Measurements from ENCODE around the gene WDR87. TPM values are rescaled to one million over a fixed set of nuclear protein-coding genes. Genes with fewer than 3 reads are reported as not detected.

WDR87 gene
- total and polyA plus RNA-seq, 5 donors from 2014 or later = not detected

DNA sequence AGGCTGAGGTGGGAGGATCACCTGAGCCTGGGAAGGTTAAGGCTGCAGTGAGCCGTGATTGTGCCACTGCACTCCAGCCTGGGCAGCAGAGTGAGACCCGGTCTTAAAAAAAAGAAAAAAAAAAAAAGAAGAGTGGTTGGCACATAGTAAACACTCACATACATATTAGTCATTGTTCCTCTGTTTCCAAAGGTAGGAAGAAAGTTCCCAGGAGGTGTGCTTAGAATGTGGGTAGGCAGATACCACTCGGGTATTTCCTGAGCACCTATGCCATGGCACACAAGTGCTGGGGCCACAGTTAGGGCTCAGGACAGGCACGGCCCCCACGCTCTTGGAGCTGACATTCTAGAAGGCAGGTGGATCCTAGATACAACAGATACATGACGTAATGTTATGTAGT is 42.0 kb upstream of the WDR87 start:
- ATAC-seq (ENCODE audit: low read depth in 2 of 2) (no peak), DNase-seq (no peak)
- Mint-ChIP-seq H3K27me3 (peaks cover 4% of the 10 kb centered on the region), H3K4me3 (no peak overlapping the region), H3K9me3 (no peaks in the 10 kb centered on the region), H3K27ac (peak overlapping the region in 1 of 3 donors; percentile 89), H3K4me1 (peaks cover 0 to 9% (median 0%) of the 10 kb centered on the region in 4 donors), H3K36me3 (peaks cover 14% of the 10 kb centered on the region)
- Histone ChIP-seq H3K36me3 (ENCODE audit: control insufficient read depth, insufficient read depth, low read length) (no peaks in the 10 kb centered on the region), H3K4me3 (ENCODE audit: low read depth, low read length) (no peak overlapping the region), H3K27ac (ENCODE audit: insufficient read depth, low read length, poor library complexity, severe bottlenecking) (no peak overlapping the region), H3K9me3 (ENCODE audit: control insufficient read depth in 2 of 2, low read length in 2 of 2) (no peaks in the 10 kb centered on the region), H3K4me1 (ENCODE audit: control insufficient read depth, insufficient read depth, low read length, poor library complexity, severe bottlenecking) (no peaks in the 10 kb centered on the region), H3K27me3 (ENCODE audit: control insufficient read depth, insufficient read depth, low read length) (no peaks in the 10 kb centered on the region)

DNA sequence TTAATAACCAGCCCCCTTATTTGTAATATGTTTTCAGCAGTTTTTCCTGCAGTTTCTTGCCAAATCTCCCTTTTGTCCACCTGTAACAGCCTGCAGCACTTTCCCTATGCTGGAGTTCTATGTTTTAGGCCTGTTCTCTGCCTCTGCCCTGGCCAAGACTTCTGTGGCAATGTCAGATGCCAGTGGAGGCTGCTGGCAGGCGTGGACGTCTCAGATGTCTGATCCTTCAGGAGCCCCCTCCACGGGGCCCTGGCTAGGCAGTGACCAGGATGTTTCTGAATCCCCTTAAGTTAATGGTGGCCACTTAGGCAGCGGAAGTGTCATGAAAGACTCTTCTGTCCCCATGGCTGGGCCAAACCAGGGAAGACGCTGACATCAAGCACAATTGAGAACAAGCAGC is 41.4 kb upstream of the WDR87 start:
- Mint-ChIP-seq H3K9me3 (no peaks in the 10 kb centered on the region), H3K4me1 (peaks cover 0 to 9% (median 0%) of the 10 kb centered on the region in 4 donors), H3K36me3 (peaks cover 19% of the 10 kb centered on the region), H3K27me3 (peaks cover 4% of the 10 kb centered on the region), H3K27ac (no peak overlapping the region), H3K4me3 (no peak overlapping the region)
- DNase-seq (no peak), ATAC-seq (ENCODE audit: low read depth in 2 of 2) (no peak)
- no peaks in the 10 kb centered on the region for H3K36me3 ChIP-seq (ENCODE audit: control insufficient read depth, insufficient read depth, low read length)
- no peaks in the 10 kb centered on the region for H3K27me3 ChIP-seq (ENCODE audit: control insufficient read depth, insufficient read depth, low read length)
- H3K27ac ChIP-seq (ENCODE audit: insufficient read depth, low read length, poor library complexity, severe bottlenecking) = no peak overlapping the region
- H3K4me3 ChIP-seq (ENCODE audit: low read depth, low read length) = no peak overlapping the region
- no peaks in the 10 kb centered on the region for H3K9me3 ChIP-seq (ENCODE audit: control insufficient read depth in 2 of 2, low read length in 2 of 2)
- H3K4me1 ChIP-seq (ENCODE audit: control insufficient read depth, insufficient read depth, low read length, poor library complexity, severe bottlenecking) = no peaks in the 10 kb centered on the region

DNA sequence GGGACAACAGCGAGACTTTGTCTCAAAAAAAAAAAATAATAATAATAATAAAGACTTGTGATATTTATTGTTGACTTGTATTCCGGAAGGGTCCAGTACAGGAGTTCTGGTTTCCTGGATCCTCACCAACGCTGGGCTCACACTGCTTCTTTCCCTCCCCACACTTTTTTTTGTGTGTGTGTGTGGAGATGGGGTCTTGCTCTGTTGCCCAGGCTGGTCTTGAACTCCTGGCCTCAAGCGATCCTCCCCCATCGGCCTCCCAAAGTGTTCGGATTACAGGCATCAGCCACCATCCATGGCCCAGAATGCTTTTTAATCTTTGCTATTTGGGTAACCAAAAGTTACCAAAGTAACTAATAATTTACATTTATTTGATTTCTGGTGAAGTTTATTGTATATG is 39.7 kb upstream of the WDR87 start:
- ATAC-seq (ENCODE audit: low read depth in 2 of 2) (no peak), DNase-seq (no peak)
- H3K36me3 Mint-ChIP-seq = peaks cover 17% of the 10 kb centered on the region
- H3K9me3 Mint-ChIP-seq = no peaks in the 10 kb centered on the region
- H3K27ac Mint-ChIP-seq = no peak overlapping the region
- Histone ChIP-seq H3K27me3 (ENCODE audit: control insufficient read depth, insufficient read depth, low read length) (no peaks in the 10 kb centered on the region), H3K36me3 (ENCODE audit: control insufficient read depth, insufficient read depth, low read length) (no peaks in the 10 kb centered on the region), H3K9me3 (ENCODE audit: control insufficient read depth in 2 of 2, low read length in 2 of 2) (no peaks in the 10 kb centered on the region), H3K4me1 (ENCODE audit: control insufficient read depth, insufficient read depth, low read length, poor library complexity, severe bottlenecking) (no peaks in the 10 kb centered on the region), H3K4me3 (ENCODE audit: low read depth, low read length) (no peak overlapping the region), H3K27ac (ENCODE audit: insufficient read depth, low read length, poor library complexity, severe bottlenecking) (no peak overlapping the region)
- H3K4me1 Mint-ChIP-seq = peaks cover 0 to 13% (median 0%) of the 10 kb centered on the region in 4 donors
- peaks cover 4% of the 10 kb centered on the region for H3K27me3 Mint-ChIP-seq
- H3K4me3 Mint-ChIP-seq = no peak overlapping the region

DNA sequence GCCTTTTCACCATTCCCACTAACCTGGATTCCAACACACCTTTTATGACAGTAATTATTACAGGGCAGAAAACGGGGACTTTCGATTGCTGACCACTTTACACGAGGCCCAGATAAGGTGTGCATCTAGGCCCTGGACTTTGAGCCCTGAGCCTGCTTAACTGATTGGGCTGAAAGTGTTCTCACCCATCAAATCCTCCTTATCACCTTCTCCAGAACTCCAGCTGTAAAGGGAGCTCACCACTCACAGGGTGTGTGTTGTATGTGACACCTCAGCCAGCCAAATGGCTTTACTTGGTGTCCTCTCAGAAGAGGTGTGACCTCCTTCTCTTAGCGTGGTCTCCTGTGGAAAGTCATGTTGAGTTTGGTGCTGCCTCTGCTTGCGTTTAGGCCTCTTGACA is 37.1 kb upstream of the WDR87 start:
- H3K27ac Mint-ChIP-seq = no peak overlapping the region
- H3K4me3 ChIP-seq (ENCODE audit: low read depth, low read length) = no peak overlapping the region
- no peaks in the 10 kb centered on the region for H3K4me1 ChIP-seq (ENCODE audit: control insufficient read depth, insufficient read depth, low read length, poor library complexity, severe bottlenecking)
- no peaks in the 10 kb centered on the region for H3K27me3 ChIP-seq (ENCODE audit: control insufficient read depth, insufficient read depth, low read length)
- DNase-seq (no peak), ATAC-seq (ENCODE audit: low read depth in 2 of 2) (no peak)
- H3K4me3 Mint-ChIP-seq = no peak overlapping the region
- no peak overlapping the region for H3K27ac ChIP-seq (ENCODE audit: insufficient read depth, low read length, poor library complexity, severe bottlenecking)
- no peaks in the 10 kb centered on the region for H3K9me3 ChIP-seq (ENCODE audit: control insufficient read depth in 2 of 2, low read length in 2 of 2)
- no peaks in the 10 kb centered on the region for H3K36me3 ChIP-seq (ENCODE audit: control insufficient read depth, insufficient read depth, low read length)
- no peaks in the 10 kb centered on the region for H3K9me3 Mint-ChIP-seq
- peaks cover 19% of the 10 kb centered on the region for H3K36me3 Mint-ChIP-seq
- H3K27me3 Mint-ChIP-seq = peaks cover 2% of the 10 kb centered on the region
- H3K4me1 Mint-ChIP-seq = peaks cover 0 to 12% (median 0%) of the 10 kb centered on the region in 4 donors

DNA sequence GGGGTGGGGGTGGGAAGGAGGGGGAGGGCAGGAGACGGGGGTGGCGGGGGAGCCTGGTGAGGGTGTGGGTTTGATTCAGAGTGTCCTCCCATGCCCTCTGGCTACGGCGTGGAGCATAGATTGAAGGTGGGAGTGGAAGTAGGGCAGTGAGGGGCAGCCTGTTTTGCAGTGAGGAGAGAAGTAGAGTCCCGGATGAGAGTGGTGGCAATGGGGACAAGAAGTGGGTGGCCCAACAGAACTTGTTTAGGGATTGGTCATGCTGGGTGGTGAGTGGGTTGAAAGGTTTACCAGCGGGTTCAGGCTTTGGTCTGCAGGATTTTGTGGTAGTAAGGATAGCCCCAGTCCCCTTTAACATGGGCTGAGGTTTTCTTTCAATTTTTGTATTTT is 36.1 kb upstream of the WDR87 start:
- H3K27ac ChIP-seq (ENCODE audit: insufficient read depth, low read length, poor library complexity, severe bottlenecking) = no peak overlapping the region
- H3K27ac Mint-ChIP-seq = no peak overlapping the region

DNA sequence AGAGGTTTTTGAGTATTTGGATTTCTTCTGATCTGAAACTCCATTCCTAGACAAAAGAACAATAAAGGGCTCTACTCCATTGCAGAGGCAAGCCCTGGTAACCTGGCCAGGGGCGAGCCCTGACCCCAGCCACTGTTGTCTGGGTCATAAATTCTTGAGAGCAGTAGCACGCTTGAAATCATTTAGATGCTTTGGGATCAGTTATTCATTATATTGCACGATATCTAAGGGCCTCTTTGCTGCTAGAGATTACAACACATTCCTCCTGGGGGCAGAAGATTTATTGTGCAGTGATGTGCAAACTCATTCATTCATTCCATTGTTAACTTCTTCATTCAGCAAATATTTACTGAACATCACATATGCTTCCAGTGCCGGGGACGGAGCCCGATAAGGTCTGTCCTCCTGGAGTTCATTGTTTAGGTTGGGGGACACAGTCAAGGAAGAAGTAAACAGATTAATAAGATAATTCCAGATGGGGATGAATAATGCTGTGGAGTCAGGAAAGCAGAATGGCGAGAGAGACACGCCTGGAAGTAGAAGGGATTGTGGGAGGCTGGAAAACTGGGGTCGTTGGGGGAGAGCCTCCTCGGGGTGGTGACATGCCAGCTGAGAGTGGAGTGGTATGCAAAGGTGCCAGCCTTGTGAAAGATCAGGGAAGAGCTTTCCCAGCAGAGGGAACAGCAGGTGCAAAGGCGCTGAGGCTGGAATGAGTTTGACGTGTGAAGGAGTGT is 35.6 kb upstream of the WDR87 start:
- DNase-seq (no peak), ATAC-seq (ENCODE audit: low read depth in 2 of 2) (no peak)
- no peaks in the 10 kb centered on the region for H3K4me1 ChIP-seq (ENCODE audit: control insufficient read depth, insufficient read depth, low read length, poor library complexity, severe bottlenecking)
- peaks cover 0 to under 1% (median 0%) of the 10 kb centered on the region in 7 donors for H3K9me3 Mint-ChIP-seq
- H3K36me3 ChIP-seq (ENCODE audit: control insufficient read depth, insufficient read depth, low read length) = no peaks in the 10 kb centered on the region
- H3K27ac ChIP-seq (ENCODE audit: insufficient read depth, low read length, poor library complexity, severe bottlenecking) = no peak overlapping the region
- H3K27me3 Mint-ChIP-seq = no peaks in the 10 kb centered on the region
- H3K4me1 Mint-ChIP-seq = peaks cover 0 to 13% (median 4%) of the 10 kb centered on the region in 4 donors
- H3K9me3 ChIP-seq (ENCODE audit: control insufficient read depth in 2 of 2, low read length in 2 of 2) = no peaks in the 10 kb centered on the region
- no peak overlapping the region for H3K4me3 ChIP-seq (ENCODE audit: low read depth, low read length)
- H3K27me3 ChIP-seq (ENCODE audit: control insufficient read depth, insufficient read depth, low read length) = no peaks in the 10 kb centered on the region
- H3K36me3 Mint-ChIP-seq = peaks cover 19% of the 10 kb centered on the region
- peak overlapping the region in 1 of 3 donors; percentile 38 for H3K27ac Mint-ChIP-seq
- H3K4me3 Mint-ChIP-seq = no peak overlapping the region

More for the DNA sequence above, 36.1 kb upstream of the WDR87 start:
- Histone ChIP-seq H3K36me3 (ENCODE audit: control insufficient read depth, insufficient read depth, low read length) (no peaks in the 10 kb centered on the region), H3K4me1 (ENCODE audit: control insufficient read depth, insufficient read depth, low read length, poor library complexity, severe bottlenecking) (no peaks in the 10 kb centered on the region), H3K27me3 (ENCODE audit: control insufficient read depth, insufficient read depth, low read length) (no peaks in the 10 kb centered on the region), H3K9me3 (ENCODE audit: control insufficient read depth in 2 of 2, low read length in 2 of 2) (no peaks in the 10 kb centered on the region), H3K4me3 (ENCODE audit: low read depth, low read length) (no peak overlapping the region)
- Mint-ChIP-seq H3K4me3 (no peak overlapping the region), H3K36me3 (peaks cover 19% of the 10 kb centered on the region), H3K9me3 (no peaks in the 10 kb centered on the region), H3K27me3 (no peaks in the 10 kb centered on the region), H3K4me1 (peaks cover 0 to 13% (median 4%) of the 10 kb centered on the region in 4 donors)
- no peak for DNase-seq
- ATAC-seq (ENCODE audit: low read depth in 2 of 2) = no peak

DNA sequence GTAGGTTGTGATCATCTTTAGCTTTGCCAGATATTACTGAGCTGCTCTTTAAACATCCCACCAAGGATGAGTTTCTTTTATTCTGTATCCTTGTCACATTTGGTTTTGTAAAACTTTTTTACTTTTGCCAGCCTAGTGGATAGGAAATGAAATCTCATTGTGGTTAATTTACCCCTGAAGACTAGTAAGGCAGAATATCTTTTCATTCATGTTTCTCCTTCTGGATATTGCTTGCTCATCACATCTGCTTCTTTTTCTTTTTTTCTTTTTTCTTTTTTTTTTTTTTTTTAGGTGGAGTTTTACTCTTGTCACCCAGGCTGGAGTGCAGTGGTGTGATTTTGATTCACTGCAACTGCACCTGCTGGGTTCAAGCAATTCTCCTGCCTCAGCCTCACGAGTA is 32.0 kb upstream of the WDR87 start:
- Mint-ChIP-seq H3K4me3 (no peak overlapping the region), H3K27me3 (no peaks in the 10 kb centered on the region)

DNA sequence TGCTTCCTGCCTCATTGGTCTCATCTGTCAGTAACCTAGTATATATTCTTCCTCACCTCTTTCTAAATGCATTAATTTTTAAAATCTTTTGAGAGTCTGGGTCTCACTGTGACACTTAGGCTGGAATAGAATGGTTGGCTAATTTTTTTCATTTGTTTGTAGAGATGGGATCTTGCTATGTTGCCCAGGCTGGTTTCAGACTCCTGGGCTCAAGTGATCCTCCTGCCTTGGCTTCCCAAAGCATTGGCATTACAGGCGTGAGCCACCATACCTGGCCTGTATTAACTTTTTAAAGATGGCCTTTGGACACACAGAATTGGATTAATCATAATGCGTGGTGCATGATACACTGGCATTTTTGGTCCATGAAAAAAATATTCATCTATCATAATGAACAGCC is 30.5 kb upstream of the WDR87 start:
- ATAC-seq (ENCODE audit: low read depth in 2 of 2) = no peak
- no peaks in the 10 kb centered on the region for H3K4me1 ChIP-seq (ENCODE audit: control insufficient read depth, insufficient read depth, low read length, poor library complexity, severe bottlenecking)
- peaks cover 6% of the 10 kb centered on the region for H3K36me3 ChIP-seq (ENCODE audit: control insufficient read depth, insufficient read depth, low read length)
- no peaks in the 10 kb centered on the region for H3K27me3 ChIP-seq (ENCODE audit: control insufficient read depth, insufficient read depth, low read length)
- peaks cover 4 to 13% (median 7%) of the 10 kb centered on the region in 4 donors for H3K4me1 Mint-ChIP-seq
- peaks cover 38% of the 10 kb centered on the region for H3K36me3 Mint-ChIP-seq
- H3K9me3 Mint-ChIP-seq = peaks cover 0 to 3% (median 0%) of the 10 kb centered on the region in 7 donors
- no peaks in the 10 kb centered on the region for H3K27me3 Mint-ChIP-seq
- DNase-seq = no peak
- peaks cover 8% of the 10 kb centered on the region in 2 experiments for H3K9me3 ChIP-seq (ENCODE audit: control insufficient read depth in 2 of 2, low read length in 2 of 2)
- H3K27ac Mint-ChIP-seq = no peak overlapping the region
- no peak overlapping the region for H3K4me3 Mint-ChIP-seq
- no peak overlapping the region for H3K27ac ChIP-seq (ENCODE audit: insufficient read depth, low read length, poor library complexity, severe bottlenecking)
- no peak overlapping the region for H3K4me3 ChIP-seq (ENCODE audit: low read depth, low read length)

More for the DNA sequence above, 32.0 kb upstream of the WDR87 start:
- H3K36me3 Mint-ChIP-seq = peaks cover 37% of the 10 kb centered on the region
- H3K9me3 Mint-ChIP-seq = peaks cover 0 to 3% (median 0%) of the 10 kb centered on the region in 7 donors
- DNase-seq = no peak
- H3K27ac ChIP-seq (ENCODE audit: insufficient read depth, low read length, poor library complexity, severe bottlenecking) = no peak overlapping the region
- no peaks in the 10 kb centered on the region for H3K4me1 ChIP-seq (ENCODE audit: control insufficient read depth, insufficient read depth, low read length, poor library complexity, severe bottlenecking)
- ATAC-seq (ENCODE audit: low read depth in 2 of 2) = no peak
- H3K4me1 Mint-ChIP-seq = peaks cover 4 to 13% (median 6%) of the 10 kb centered on the region in 4 donors
- peaks cover 8% of the 10 kb centered on the region in 2 experiments for H3K9me3 ChIP-seq (ENCODE audit: control insufficient read depth in 2 of 2, low read length in 2 of 2)
- H3K27me3 ChIP-seq (ENCODE audit: control insufficient read depth, insufficient read depth, low read length) = no peaks in the 10 kb centered on the region
- no peak overlapping the region for H3K4me3 ChIP-seq (ENCODE audit: low read depth, low read length)
- H3K27ac Mint-ChIP-seq = no peak overlapping the region
- H3K36me3 ChIP-seq (ENCODE audit: control insufficient read depth, insufficient read depth, low read length) = peaks cover 6% of the 10 kb centered on the region

Data from CD4-positive, CD25-positive, alpha-beta regulatory T cell (primary cell).